Measurements from ENCODE around the gene FAM185A.
"Not testable (repeated sequence)": the region's sequence is repeated elsewhere in the genome, so short reads cannot be mapped to it uniquely, and the experiment has no call there.

FAM185A gene

GRCh38 chr7:102748605-102749444 is at the start of gene FAM185A:
Gene FAM185A, plus strand, starts transcription at chr7:102748999. Its CDS starts 209 bp downstream, at chr7:102749208.
- peak; percentile 99 for DNase-seq

DNA sequence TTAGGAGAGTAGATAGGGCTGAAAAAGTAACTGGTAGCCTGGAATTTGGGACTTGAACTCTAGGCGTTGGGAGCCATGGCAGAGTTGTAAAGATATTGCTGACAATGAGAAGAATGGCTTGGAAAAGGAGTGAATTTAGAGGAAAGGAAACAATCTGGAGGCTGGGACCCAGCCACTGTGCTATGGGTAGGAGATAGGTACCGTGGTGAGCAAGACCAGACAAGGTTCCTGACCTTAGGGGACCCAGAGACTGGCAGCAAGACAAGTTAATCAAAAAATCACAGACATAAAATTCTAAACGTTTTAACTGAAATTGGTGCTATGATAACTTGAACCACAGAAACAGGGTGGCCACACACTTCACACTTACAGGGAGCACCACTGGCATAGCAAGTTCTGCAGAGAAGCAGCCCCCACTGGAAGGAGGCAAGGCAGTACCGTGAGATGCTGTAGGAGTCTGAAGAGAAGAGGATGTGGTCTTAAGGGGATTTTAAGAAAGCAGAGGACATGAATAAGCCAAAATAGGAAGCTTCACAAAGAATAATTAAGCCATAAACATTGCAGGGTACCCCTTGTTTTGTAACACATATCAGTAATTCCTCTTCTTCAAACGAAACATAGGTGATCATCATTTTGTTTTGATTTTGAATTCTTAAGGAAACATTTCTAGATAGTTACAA is 35.6 kb upstream of the FAM185A start:
- DNase-seq, result not testable (repeated sequence)

- not testable (repeated sequence) for DNase-seq
Measured at GRCh38 chr7:102713691-102714080, 35.1 kb upstream of the FAM185A start.

- DNase-seq, result not testable (repeated sequence)
Measured at GRCh38 chr7:102714774-102715522, 33.9 kb upstream of the FAM185A start.

- not testable (repeated sequence) for DNase-seq
Measured at GRCh38 chr7:102715718-102716117, 33.1 kb upstream of the FAM185A start.

GRCh38 chr7:102718491-102718890 is 30.3 kb upstream of the FAM185A start:
- DNase-seq, result not testable (repeated sequence)

- not testable (repeated sequence) for DNase-seq
Measured at GRCh38 chr7:102726170-102726569, 22.6 kb upstream of the FAM185A start.

DNA sequence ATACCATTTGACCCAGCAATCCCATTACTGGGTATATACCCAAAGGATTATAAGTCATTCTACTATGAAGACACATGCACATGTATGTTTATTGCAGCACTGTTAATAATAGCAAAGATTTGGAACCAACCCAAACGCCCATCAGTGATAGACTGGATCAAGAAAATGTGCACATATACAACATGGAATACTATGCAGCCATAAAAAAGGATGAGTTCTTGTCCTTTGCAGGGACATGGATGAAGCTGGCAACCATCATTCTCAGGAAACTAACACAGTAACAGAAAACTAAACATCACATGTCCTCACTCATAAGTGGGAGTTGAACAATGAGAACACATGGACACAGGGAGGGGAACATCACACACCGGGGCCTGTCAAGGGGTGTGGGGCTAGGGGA is 19.1 kb upstream of the FAM185A start:
- DNase-seq, result not testable (repeated sequence)

DNA sequence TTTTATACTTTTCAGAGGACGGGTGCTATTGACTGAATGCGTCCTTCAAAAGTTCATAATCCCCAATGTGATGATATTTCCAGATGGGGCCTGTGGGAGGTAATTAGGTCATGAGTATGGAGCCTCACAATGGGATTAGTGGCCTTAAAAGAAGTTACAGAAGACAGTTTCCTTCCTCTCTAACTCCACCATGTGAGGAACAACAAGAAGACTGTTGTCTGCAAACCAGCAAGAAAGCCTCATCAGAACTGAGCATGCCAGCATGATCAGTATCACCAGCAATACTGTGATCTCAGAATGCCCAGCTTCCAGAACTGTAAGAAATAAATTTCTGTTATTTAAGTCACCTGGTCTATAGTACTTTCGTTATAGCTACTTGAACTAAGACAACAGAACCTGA is 18.4 kb upstream of the FAM185A start:
- DNase-seq, result not testable (repeated sequence)

DNA sequence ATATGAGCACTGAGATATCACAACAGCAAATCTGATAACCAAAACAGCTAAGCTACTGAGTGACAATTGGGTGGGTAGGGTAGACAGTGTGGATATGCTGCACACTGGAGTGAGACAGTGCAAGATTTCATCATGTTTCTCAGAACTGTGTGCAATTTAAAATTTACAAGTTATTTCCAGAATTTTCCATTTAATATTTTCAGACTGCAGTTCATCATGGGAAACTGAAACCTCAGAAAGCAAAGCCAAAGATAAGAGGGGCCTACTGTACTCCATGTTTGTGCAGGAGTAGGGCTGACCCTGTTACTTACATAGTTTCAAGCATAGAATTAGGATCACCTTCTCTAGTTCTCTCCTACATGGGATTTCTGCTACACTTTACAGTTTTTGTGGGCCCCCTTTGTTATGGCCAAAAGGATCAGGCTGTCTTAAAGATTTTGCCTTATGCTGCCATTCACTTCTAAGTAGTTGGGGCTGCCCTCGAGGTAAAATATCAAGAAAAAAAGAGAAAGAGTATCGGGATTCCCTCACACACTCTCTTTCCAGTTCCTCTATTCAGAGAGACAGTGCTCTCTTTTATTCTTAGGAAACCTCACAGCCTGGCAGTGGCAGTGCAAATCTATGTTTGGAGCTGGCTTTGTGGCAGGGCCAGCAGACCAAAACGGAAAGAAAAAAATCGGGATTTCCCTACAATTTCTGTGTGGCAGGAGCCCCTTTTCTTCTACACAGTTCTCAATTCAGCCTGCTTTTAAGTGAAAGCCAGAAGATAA is 6.6 kb upstream of the FAM185A start:
- DNase-seq, result not testable (repeated sequence)

- not testable (repeated sequence) for DNase-seq
Measured at GRCh38 chr7:102743861-102744260, 4.9 kb upstream of the FAM185A start.

GRCh38 chr7:102745494-102746288 is 3.1 kb upstream of the FAM185A start:
- DNase-seq, result not testable (repeated sequence)

DNA sequence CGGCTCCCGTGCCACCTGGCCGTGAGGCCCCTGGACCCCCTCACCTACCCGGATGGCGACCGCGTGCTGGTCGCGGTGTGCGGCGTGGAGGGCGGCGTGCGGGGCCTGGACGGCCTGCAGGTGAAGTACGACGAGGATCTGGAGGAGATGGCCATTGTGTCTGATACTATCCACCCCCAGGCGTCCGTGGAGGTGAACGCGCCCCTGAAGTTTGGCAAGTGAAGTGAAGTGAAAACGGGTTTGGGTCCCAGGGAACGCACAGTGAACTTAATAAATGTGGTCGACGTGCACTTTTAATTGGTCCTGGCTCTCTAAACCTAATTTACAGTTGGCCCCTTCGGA is 617 bp downstream of the FAM185A start:
- DNase-seq, result not testable (repeated sequence)

DNA sequence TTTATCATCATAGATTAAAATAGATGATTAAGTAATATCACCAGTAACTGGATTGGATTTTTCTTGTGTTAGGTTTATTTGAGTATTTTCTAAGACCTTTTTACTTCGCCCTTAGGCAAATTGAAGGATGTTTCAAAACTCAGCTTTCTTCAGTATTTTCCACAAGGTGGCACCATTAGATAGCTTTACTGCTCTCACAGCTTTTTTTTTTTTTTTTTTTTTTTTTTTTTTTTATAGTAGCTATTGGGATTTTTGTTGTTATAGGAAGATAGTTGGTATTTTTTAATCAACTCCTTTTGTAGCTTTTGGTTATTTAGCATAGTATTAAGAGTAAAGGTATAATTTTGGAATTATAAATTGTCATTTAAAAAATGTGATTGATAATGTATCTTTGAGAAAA is 9.4 kb downstream of the FAM185A start:
- DNase-seq, result not testable (repeated sequence)

GRCh38 chr7:102759934-102760333 is 11.1 kb downstream of the FAM185A start:
- not testable (repeated sequence) for DNase-seq

GRCh38 chr7:102761234-102761633 is 12.4 kb downstream of the FAM185A start:
- not testable (repeated sequence) for DNase-seq

DNA sequence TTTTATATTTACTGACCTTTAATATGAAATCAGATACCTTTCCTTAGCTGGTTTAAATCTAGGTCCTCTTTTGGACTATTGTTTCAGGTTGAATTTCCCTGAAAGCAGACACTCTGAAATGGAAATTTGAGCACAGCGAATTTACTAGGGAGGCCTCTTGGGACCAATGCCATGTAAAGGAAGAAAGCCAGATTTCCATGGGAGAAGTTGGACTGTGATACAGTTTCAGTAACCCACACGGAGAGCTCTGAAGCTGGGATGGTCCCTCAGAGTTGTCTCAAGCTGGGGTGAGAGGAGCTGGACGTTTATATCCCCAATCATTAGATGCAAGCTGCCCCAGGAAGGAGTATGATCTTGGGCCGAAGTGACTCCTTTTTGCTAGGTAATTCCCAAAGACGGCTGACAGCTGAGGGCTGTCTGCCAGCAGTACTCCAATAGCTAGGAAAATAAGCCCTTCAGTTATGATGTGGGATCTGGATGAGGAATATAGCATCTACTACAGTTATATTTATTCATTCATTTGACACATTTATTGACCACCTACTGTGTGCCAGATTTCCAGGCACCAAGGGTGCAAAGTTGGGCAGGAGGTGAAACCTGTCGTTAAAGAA is 14.6 kb downstream of the FAM185A start:
- peak; percentile 29 for DNase-seq

GRCh38 chr7:102769657-102770192 is 20.9 kb downstream of the FAM185A start:
- DNase-seq, result not testable (repeated sequence)

GRCh38 chr7:102770467-102770866 is 21.7 kb downstream of the FAM185A start:
- not testable (repeated sequence) for DNase-seq

- not testable (repeated sequence) for DNase-seq
Measured at GRCh38 chr7:102776217-102776616, 27.4 kb downstream of the FAM185A start.

DNA sequence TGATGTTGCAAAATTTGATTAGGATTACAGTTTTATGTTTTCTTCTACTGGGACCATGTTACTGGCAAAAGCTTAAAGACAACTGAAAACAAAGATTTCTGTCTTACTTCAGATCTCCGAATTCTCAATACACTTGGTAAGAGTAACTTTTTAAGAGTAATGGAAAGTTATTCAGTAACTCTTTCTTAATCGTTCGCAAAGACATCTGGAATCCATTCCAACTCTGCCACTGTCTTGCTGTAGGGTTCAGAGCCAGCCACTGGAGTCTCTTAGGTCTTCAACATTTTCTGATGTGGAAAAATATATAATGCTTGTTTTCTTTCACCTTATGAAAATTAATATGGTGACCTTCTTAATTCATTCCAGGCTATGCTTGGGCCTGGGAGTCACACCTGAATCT is 29.9 kb downstream of the FAM185A start:
- not testable (repeated sequence) for DNase-seq
